OCI-LY1 (cell line): ENCODE data around the gene NDUFA12.

ENCODE experiments used
- EZH2 ChIP-seq: fragments of 200-600 bp; sonication (generic), shearing (Covaris generic); IDR thresholded peaks from 2 replicates; pipeline ENCODE4 v1.8.0; 2017; ENCODE audit warnings: borderline replicate concordance, mixed run types, mild to moderate bottlenecking, antibody characterized with exemption, low read length, moderate library complexity, mixed read lengths
- TF ChIP-seq, protein P1 (sequence below): fragments of 200-600 bp; sonication (generic), shearing (Covaris generic); IDR thresholded peaks from 2 replicates; pipeline ENCODE4 v1.5.1; 2017; ENCODE audit warnings: mild to moderate bottlenecking, antibody characterized with exemption, low read length, moderate library complexity, mixed read lengths

DNA sequence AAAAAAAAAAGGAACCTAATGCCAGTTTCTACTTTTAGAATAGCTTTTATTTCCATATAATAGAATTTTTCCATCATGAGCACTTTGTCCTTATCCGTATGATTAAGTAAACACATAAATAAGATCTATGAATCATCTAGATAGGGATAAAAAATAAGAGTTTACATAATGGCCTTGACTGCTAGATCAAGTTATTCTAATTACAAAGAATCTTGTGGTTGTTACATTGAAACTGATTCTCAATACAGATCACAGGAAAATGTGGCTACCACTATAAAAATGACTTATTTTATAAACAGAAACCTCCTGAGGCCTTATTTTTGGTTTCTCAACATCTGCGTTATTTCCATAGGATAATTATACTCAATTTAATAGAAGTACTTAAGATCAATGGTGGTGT lies 34.4 kb upstream of the NDUFA12 start:
- TF ChIP-seq, protein P1, sequence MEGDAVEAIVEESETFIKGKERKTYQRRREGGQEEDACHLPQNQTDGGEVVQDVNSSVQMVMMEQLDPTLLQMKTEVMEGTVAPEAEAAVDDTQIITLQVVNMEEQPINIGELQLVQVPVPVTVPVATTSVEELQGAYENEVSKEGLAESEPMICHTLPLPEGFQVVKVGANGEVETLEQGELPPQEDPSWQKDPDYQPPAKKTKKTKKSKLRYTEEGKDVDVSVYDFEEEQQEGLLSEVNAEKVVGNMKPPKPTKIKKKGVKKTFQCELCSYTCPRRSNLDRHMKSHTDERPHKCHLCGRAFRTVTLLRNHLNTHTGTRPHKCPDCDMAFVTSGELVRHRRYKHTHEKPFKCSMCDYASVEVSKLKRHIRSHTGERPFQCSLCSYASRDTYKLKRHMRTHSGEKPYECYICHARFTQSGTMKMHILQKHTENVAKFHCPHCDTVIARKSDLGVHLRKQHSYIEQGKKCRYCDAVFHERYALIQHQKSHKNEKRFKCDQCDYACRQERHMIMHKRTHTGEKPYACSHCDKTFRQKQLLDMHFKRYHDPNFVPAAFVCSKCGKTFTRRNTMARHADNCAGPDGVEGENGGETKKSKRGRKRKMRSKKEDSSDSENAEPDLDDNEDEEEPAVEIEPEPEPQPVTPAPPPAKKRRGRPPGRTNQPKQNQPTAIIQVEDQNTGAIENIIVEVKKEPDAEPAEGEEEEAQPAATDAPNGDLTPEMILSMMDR, result no peak
- no peak for TF ChIP-seq EZH2
